ENCODE measurements around the gene STMN3. TPM values are rescaled to one million over a fixed set of nuclear protein-coding genes. Genes with fewer than 3 reads are reported as not detected.

STMN3 gene
- polyA plus RNA-seq, 1 of the 3 experiments (the other 2 are of a cell fraction) = 111 TPM

DNA sequence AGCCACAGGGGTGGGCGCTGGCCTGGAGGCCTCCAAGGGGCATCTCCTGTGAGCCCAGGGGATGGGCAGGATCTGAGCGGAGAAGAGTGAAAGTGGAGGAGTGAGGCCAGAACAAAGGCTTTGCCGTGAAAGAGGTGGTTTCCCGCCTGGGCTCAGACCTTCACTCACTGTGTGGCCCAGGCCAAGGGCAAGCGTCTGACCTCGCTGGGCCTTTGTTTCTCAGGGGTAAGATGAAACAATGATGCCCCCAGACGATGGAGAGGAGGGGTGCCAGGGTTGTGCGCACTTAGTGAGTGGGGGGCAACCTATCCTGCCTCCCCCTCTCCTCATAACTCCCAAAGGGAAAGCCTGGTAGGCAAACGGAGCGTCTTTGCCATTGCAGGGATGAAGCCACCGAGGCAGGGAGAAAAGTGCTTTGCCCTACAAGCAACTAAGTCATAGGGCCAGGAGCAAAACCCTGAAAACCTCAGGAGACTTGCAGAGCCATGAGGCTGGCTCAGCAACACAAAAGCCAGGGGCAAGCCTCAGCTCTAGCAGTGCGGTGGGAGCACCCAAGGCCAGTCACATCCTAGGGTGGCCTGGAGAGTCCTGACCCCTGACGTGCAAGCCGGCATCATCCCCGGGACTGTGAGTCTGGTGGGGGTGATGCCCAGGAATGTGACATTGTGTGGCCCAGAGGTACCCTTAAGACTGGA, 897 bp upstream of the STMN3 start:
- Histone ChIP-seq H3K27ac (ENCODE audit: low read depth in 2 of 2, low read length in 1 of 2) (peak overlapping the region; percentile 60 to 97; a peak in 3 of 4 replicates), H3K36me3 (replicated peaks in 1 of 2; ENCODE audit: control insufficient read depth in 1 of 2, insufficient read depth in 2 of 2, low read length in 1 of 2) (no peaks in the 10 kb centered on the region), H3K4me2 (peak overlapping the region; percentile 84), H3K9me2 (no peaks in the 10 kb centered on the region), H4K20me1 (ENCODE audit: insufficient read depth) (peaks cover 18% of the 10 kb centered on the region), H3K79me2 (ENCODE audit: insufficient read depth) (peaks cover 22% of the 10 kb centered on the region), H3K27me3 (ENCODE audit: insufficient read depth) (no peaks in the 10 kb centered on the region), H3K4me1 (ENCODE audit: control insufficient read depth in 1 of 2, insufficient read depth in 2 of 2, low read depth in 1 of 2, low read length in 1 of 2) (peaks cover 8 to 29% of the 10 kb centered on the region in 2 experiments; a peak in 2 of 4 replicates), H3K9me3 (no peaks in the 10 kb centered on the region), H3K9ac (peak overlapping the region; percentile 63), H2AFZ (ENCODE audit: low read depth) (0 out of 2 replicates have a peak overlapping the region, but pooled peaks have one; percentile 63), H3F3A (replicated peaks; ENCODE audit: insufficient read depth) (peaks cover 8% of the 10 kb centered on the region), H3K4me3 (ENCODE audit: low read depth in 2 of 2, low read length in 1 of 2) (peak overlapping the region; percentile 52 to 66)
- ChIA-PET CTCF (interaction anchor here (1.7 to 5.5 kb wide), 2 partner anchors 13 to 116 kb away, joined by 5 to 27 read pairs; partner anchors contain the start of gene PTK6), POLR2A (interaction anchor here (0.8 to 1.2 kb wide), 5 partner anchors 12 to 212 kb away, joined by 3 to 12 read pairs (median 3); no protein-coding TSS in a partner anchor)
- WGBS (ENCODE audit: low lambda C conversion rate) = 61% methylated on average over 11 of the region's 15 CpGs
- DNase-seq = no peak
- no peak for TF ChIP-seq GABPA (IDR thresholded peaks at IDR 0.05; ENCODE audit: low read depth)
- no peak for TF ChIP-seq EP300 (IDR thresholded peaks at IDR 0.05; ENCODE audit: borderline replicate concordance in 1 of 2, low read depth in 1 of 2, low read length in 1 of 2)
- TF ChIP-seq, protein P1, sequence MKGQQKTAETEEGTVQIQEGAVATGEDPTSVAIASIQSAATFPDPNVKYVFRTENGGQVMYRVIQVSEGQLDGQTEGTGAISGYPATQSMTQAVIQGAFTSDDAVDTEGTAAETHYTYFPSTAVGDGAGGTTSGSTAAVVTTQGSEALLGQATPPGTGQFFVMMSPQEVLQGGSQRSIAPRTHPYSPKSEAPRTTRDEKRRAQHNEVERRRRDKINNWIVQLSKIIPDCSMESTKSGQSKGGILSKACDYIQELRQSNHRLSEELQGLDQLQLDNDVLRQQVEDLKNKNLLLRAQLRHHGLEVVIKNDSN (IDR thresholded peaks at IDR 0.05; ENCODE audit: borderline replicate concordance, low read depth) = no peak
- TF ChIP-seq, protein P2, sequence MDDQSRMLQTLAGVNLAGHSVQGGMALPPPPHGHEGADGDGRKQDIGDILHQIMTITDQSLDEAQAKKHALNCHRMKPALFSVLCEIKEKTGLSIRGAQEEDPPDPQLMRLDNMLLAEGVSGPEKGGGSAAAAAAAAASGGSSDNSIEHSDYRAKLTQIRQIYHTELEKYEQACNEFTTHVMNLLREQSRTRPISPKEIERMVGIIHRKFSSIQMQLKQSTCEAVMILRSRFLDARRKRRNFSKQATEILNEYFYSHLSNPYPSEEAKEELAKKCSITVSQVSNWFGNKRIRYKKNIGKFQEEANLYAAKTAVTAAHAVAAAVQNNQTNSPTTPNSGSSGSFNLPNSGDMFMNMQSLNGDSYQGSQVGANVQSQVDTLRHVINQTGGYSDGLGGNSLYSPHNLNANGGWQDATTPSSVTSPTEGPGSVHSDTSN (IDR thresholded peaks at IDR 0.05) = no peak
- TF ChIP-seq RXRA (IDR thresholded peaks at IDR 0.05; ENCODE audit: borderline replicate concordance, low read depth) = no peak
- TF ChIP-seq, protein P3, sequence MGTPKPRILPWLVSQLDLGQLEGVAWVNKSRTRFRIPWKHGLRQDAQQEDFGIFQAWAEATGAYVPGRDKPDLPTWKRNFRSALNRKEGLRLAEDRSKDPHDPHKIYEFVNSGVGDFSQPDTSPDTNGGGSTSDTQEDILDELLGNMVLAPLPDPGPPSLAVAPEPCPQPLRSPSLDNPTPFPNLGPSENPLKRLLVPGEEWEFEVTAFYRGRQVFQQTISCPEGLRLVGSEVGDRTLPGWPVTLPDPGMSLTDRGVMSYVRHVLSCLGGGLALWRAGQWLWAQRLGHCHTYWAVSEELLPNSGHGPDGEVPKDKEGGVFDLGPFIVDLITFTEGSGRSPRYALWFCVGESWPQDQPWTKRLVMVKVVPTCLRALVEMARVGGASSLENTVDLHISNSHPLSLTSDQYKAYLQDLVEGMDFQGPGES (IDR thresholded peaks at IDR 0.05; ENCODE audit: low read depth, low read length) = no peak
- TF ChIP-seq RAD21 (IDR thresholded peaks at IDR 0.05; ENCODE audit: low read length) = no peak

DNA sequence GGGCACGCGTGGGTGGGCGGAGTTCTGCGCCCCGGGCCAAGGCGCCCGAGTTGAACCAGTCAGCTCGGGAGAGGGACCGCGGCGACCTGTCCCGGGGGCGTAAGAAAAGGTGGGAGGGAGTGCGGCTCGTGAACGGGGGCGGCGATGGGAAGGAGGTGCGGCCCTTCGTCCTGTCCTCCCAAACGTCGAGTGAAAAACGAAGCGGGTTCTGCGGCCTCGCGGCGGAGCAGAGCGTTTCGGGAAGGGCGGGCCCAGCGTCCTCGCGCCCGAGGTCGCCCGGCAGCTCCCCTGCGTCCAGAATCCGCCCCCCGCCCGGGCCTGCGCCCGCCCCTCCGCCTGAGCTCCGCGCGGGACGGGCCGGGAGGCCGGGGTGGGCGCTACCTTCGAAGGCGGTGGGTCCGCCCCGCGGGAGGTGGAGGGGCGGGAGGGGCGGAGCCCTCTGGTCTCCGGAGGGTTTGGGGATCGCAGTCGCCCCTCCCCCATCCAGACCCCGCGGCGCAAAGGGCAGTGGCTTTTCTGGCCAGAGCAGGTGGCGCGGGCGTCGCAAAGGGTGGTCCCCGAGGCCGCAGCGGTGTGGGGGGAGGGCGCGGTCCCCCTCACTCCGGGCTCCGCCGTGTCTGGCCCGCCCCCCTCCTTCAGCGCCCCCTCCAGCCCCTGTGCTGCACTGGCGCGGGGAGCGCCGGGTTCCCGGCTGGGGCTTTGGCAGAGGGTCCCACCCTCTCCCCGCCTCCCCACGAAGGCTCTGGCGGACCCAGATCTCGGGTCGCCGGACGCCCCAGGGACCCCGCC, 838 bp downstream of the STMN3 start:
- Histone ChIP-seq H2AFZ (ENCODE audit: low read depth) (no peak overlapping the region), H3K4me2 (peak overlapping the region; percentile 83), H3F3A (replicated peaks; ENCODE audit: insufficient read depth) (peaks cover 8% of the 10 kb centered on the region), H3K9me2 (no peaks in the 10 kb centered on the region), H3K36me3 (replicated peaks in 1 of 2; ENCODE audit: control insufficient read depth in 1 of 2, insufficient read depth in 2 of 2, low read length in 1 of 2) (no peaks in the 10 kb centered on the region), H3K27me3 (ENCODE audit: insufficient read depth) (no peaks in the 10 kb centered on the region), H3K27ac (ENCODE audit: low read depth in 2 of 2, low read length in 1 of 2) (peak overlapping the region in 1 of 2 experiments; percentile 92; a peak in 2 of 4 replicates), H4K20me1 (ENCODE audit: insufficient read depth) (peaks cover 29% of the 10 kb centered on the region), H3K79me2 (ENCODE audit: insufficient read depth) (peaks cover 16% of the 10 kb centered on the region), H3K9me3 (no peaks in the 10 kb centered on the region), H3K9ac (peak overlapping the region; percentile 43), H3K4me3 (ENCODE audit: low read depth in 2 of 2, low read length in 1 of 2) (peak overlapping the region; percentile 67 to 76), H3K4me1 (ENCODE audit: control insufficient read depth in 1 of 2, insufficient read depth in 2 of 2, low read depth in 1 of 2, low read length in 1 of 2) (peaks cover 8 to 19% of the 10 kb centered on the region in 2 experiments; a peak in 2 of 4 replicates)
- ChIA-PET POLR2A (interaction anchor here (0.6 to 1.0 kb wide), 5 partner anchors 9 to 99 kb away, joined by 3 to 5 read pairs (median 4); partner anchors contain the start of genes ARFRP1 and ZGPAT), CTCF (interaction anchor here (0.6 to 5.5 kb wide), 6 partner anchors 11 to 116 kb away, joined by 3 to 27 read pairs (median 4); partner anchors contain the start of genes GMEB2 and PTK6)
- WGBS (ENCODE audit: low lambda C conversion rate) = 8% methylated on average over 26 of the region's 91 CpGs
- peak; percentile 90 for DNase-seq
- TF ChIP-seq RCOR1 (IDR thresholded peaks at IDR 0.05; ENCODE audit: low read length) (no peak), EP300 (IDR thresholded peaks at IDR 0.05; ENCODE audit: borderline replicate concordance in 1 of 2, low read depth in 1 of 2, low read length in 1 of 2) (0 out of 4 replicates have a peak, but pooled peaks of 1 of the 2 experiments have one; percentile 19), NRF1 (IDR thresholded peaks at IDR 0.05; ENCODE audit: low read depth, low read length) (0 out of 2 replicates have a peak, but pooled peaks have one; percentile 8)
- TF ChIP-seq, protein P4, sequence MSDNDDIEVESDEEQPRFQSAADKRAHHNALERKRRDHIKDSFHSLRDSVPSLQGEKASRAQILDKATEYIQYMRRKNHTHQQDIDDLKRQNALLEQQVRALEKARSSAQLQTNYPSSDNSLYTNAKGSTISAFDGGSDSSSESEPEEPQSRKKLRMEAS (IDR thresholded peaks at IDR 0.05; ENCODE audit: low read depth) = no peak; the same call in 1 of the 2 replicates
